Neuronal stem cell (in vitro differentiated cells): ENCODE results near the gene KRTAP10-7.
A peak's percentile ranks its signal among the peaks of the same experiment; 100 is the strongest.
"Not testable (repeated sequence)": the region's sequence is repeated elsewhere in the genome, so short reads cannot be mapped to it uniquely, and the experiment has no call there.

Source experiments
- DNase-seq: peaks from one replicate; pipeline ENCODE4 v3.0.0-alpha.2; 2013; ENCODE audit warnings: low spot score
- H2AFZ ChIP-seq: one replicate; pipeline ENCODE4 v1.6.1; 2013; ENCODE audit warnings: mild to moderate bottlenecking, low read length, inconsistent platforms
- H2AK5ac ChIP-seq: 2 replicates; pipeline ENCODE4 v1.6.1; 2013; ENCODE audit warnings: low read depth, mild to moderate bottlenecking, inconsistent platforms, low read length, moderate library complexity, mixed read lengths
- H2BK120ac ChIP-seq: 2 replicates; pipeline ENCODE4 v1.6.1; 2013; ENCODE audit warnings: low read depth, mild to moderate bottlenecking, inconsistent platforms, low read length, moderate library complexity, mixed read lengths
- H2BK12ac ChIP-seq: one replicate; pipeline ENCODE4 v1.6.1; 2013; ENCODE audit warnings: low read length, inconsistent platforms
- H2BK15ac ChIP-seq: 2 replicates; pipeline ENCODE4 v1.6.1; 2013; ENCODE audit warnings: mild to moderate bottlenecking, low read length, inconsistent platforms, mixed read lengths
- H2BK5ac ChIP-seq: one replicate; pipeline ENCODE4 v1.6.1; 2013; ENCODE audit warnings: inconsistent platforms, mild to moderate bottlenecking, low read length, moderate library complexity
- H3K14ac ChIP-seq: one replicate; pipeline ENCODE4 v1.6.1; 2013; ENCODE audit warnings: low read length, inconsistent platforms
- H3K18ac ChIP-seq: 2 replicates; pipeline ENCODE4 v1.6.1; 2013; ENCODE audit warnings: low read length, inconsistent platforms
- H3K23ac ChIP-seq: 2 replicates; pipeline ENCODE4 v1.6.1; 2013; ENCODE audit warnings: low read depth, mild to moderate bottlenecking, mixed read lengths, low read length, inconsistent platforms; ENCODE audit not compliant: poor library complexity
- H3K27ac ChIP-seq: replicated peaks from 3 replicates; pipeline ENCODE4 v1.5.1; 2013; ENCODE audit warnings: low read length, inconsistent platforms
- H3K27me3 ChIP-seq, 3 experiments: 2 replicates each; pipeline ENCODE4 v1.6.1; 2013; ENCODE audit warnings: low read length in 3 of 3, mild to moderate bottlenecking in 2 of 3, inconsistent platforms in 1 of 3, low read depth in 1 of 3, mixed read lengths in 1 of 3, moderate library complexity in 1 of 3; ENCODE audit not compliant: control insufficient read depth in 3 of 3, insufficient read depth in 3 of 3
- H3K36me3 ChIP-seq, 2 donors: replicated peaks in 1 of 2; 2 replicates each; pipeline ENCODE4 v1.6.1; 2013; ENCODE audit warnings: low read length in 2 of 2; ENCODE audit not compliant: control insufficient read depth in 2 of 2, insufficient read depth in 2 of 2
- H3K4ac ChIP-seq: 2 replicates; pipeline ENCODE4 v1.6.1; 2013; ENCODE audit warnings: inconsistent platforms, mild to moderate bottlenecking, low read length, moderate library complexity
- H3K4me1 ChIP-seq, 2 donors: 1 replicate in 1 of 2; 2 replicates in 1 of 2; pipeline ENCODE4 v1.6.1; 2013; ENCODE audit warnings: low read length in 2 of 2, low read depth in 1 of 2; ENCODE audit not compliant: control insufficient read depth in 2 of 2, insufficient read depth in 1 of 2
- H3K4me2 ChIP-seq: one replicate; pipeline ENCODE4 v1.6.1; 2013; ENCODE audit warnings: mild to moderate bottlenecking, low read length, inconsistent platforms; ENCODE audit not compliant: insufficient read depth, poor library complexity, severe bottlenecking
- H3K4me3 ChIP-seq, 2 donors: 2 replicates each; pipeline ENCODE4 v1.5.1; 2013; ENCODE audit warnings: low read length in 2 of 2, mild to moderate bottlenecking in 2 of 2, inconsistent platforms in 1 of 2, moderate library complexity in 1 of 2
- H3K79me1 ChIP-seq: one replicate; pipeline ENCODE4 v1.6.1; 2013; ENCODE audit warnings: low read depth, mild to moderate bottlenecking, inconsistent platforms, low read length, moderate library complexity
- H3K9ac ChIP-seq: one replicate; pipeline ENCODE4 v1.6.1; 2013; ENCODE audit warnings: mild to moderate bottlenecking, low read depth, low read length, inconsistent platforms; ENCODE audit not compliant: poor library complexity
- H3K9me3 ChIP-seq, 2 donors: replicated peaks in 1 of 2; 2 replicates each; pipeline versions ENCODE3 to v1.6.1; 2013; ENCODE audit warnings: low read length in 2 of 2, mild to moderate bottlenecking in 2 of 2, inconsistent platforms in 1 of 2, low read depth in 1 of 2, mixed read lengths in 1 of 2, moderate library complexity in 1 of 2; ENCODE audit not compliant: control insufficient read depth in 2 of 2, insufficient read depth in 1 of 2
- H4K8ac ChIP-seq: one replicate; pipeline ENCODE4 v1.6.1; 2013; ENCODE audit warnings: low read depth, mild to moderate bottlenecking, inconsistent platforms, low read length, moderate library complexity
- H4K91ac ChIP-seq: one replicate; pipeline ENCODE4 v1.6.1; 2013; ENCODE audit warnings: low read length, low read depth, mild to moderate bottlenecking, inconsistent platforms; ENCODE audit not compliant: poor library complexity
- WGBS, 2 donors: extraction: QIAGEN DNeasy Blood & Tissue Kit; methylation state at CpG; one replicate each; pipeline ENCODE4 v1.1.7; 2013; ENCODE audit warnings: missing lambda C conversion rate in 2 of 2, mixed read lengths in 1 of 2; ENCODE audit not compliant: insufficient read length in 2 of 2, insufficient replicate concordance in 1 of 2; ENCODE audit errors: extremely low coverage in 2 of 2; 5-methylcytosine and 5-hydroxymethylcytosine counted together

Gene KRTAP10-7

DNA sequence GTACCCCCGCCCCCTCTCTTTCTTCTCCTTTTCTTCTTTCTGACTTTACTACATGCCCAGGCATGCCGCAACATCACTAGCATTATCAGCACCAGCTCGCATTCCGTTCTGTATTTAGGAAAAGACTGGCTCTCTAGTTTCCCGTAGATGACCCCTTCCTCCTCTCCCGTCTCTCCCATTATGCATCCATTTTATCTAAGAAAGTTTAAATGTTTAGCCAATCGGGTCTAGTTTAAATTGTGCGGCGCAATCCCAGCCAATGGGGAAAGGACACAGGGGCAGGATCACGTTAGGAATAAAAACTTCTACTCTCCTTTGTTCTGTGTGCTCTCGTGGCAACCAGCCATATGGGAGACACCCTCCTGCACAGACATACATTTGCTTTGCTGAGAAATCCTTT is 2.3 kb upstream of the KRTAP10-7 start:
- H3K14ac ChIP-seq, result no peak overlapping the region

DNA sequence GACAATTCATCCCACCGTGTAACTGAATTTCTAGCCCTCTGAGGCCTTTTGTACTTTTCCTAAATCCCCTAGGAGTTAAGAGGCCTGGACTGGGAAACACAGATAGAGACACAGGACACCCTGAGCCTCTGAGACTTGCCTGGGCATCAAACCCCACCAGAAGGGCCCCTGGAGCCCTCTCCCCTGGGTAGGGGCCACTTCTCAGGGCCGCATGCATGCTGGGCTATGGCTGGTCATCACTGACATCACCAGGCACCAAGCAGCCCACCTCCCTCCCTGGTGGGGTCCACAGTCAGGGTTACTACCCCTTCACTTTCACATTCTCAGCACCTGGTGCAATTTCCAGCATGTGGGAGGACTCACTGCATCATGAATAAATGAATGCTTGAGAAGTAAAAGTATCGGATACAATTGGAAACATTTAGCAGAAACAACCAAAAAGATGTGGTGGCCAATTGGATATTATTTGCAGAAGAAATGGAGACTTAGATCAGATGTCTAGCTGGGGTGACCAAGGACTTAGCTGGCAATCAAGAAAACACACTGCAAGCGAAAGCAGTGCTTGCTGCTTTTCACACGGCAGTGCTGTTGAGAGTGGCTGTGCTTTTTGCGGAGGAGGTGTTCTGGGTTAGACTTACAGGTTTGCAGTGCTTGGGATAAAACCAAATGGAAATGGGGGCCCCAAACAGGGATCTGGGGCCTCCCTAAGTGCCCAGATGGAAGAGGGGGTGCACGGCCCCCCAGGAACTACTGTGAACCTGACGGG is 950 bp upstream of the KRTAP10-7 start:
- Histone ChIP-seq H3K9ac (no peak overlapping the region), H3K18ac (peak overlapping the region; percentile 89), H2BK15ac (no peak overlapping the region), H3K4ac (no peak overlapping the region), H3K9me3 (peaks cover 4 to 5% of the 10 kb centered on the region in 2 donors), H3K79me1 (no peaks in the 10 kb centered on the region), H2BK120ac (no peak overlapping the region), H3K36me3 (no peaks in the 10 kb centered on the region), H3K4me1 (peaks cover 1% of the 10 kb centered on the region in 2 donors), H2BK12ac (peak overlapping the region; percentile 41), H3K4me3 (no peak overlapping the region), H2AK5ac (no peak overlapping the region), H3K23ac (no peak overlapping the region), H2AFZ (no peak overlapping the region), H3K27me3 (peaks cover 0 to 4% (median 0%) of the 10 kb centered on the region in 3 experiments), H3K27ac (peak overlapping the region; percentile 22), H4K8ac (no peak overlapping the region), H3K4me2 (no peak overlapping the region), H2BK5ac (no peak overlapping the region), H4K91ac (peak overlapping the region; percentile 94), H3K14ac (no peak overlapping the region)
- DNase-seq, result no peak
- WGBS, 2 donors, result no CpG with 5 or more reads among the region's 8 CpGs

More for the DNA sequence above, 2.3 kb upstream of the KRTAP10-7 start:
- H3K18ac ChIP-seq, result no peak overlapping the region
- no peak overlapping the region for H3K4me2 ChIP-seq
- WGBS, 2 donors, result no CpG with 5 or more reads among the region's 11 CpGs
- no peaks in the 10 kb centered on the region for H3K36me3 ChIP-seq
- H3K27me3 ChIP-seq, result no peaks in the 10 kb centered on the region
- H2AFZ ChIP-seq, result peak overlapping the region; percentile 14
- H4K8ac ChIP-seq, result no peak overlapping the region
- peak; percentile 29 for DNase-seq
- H3K27ac ChIP-seq, result peak overlapping the region; percentile 71
- no peak overlapping the region for H2BK15ac ChIP-seq
- H2BK5ac ChIP-seq, result no peak overlapping the region
- no peak overlapping the region for H2AK5ac ChIP-seq
- no peak overlapping the region for H3K4ac ChIP-seq
- H3K4me1 ChIP-seq, result peaks cover 1 to 7% of the 10 kb centered on the region in 2 donors
- H3K4me3 ChIP-seq, result no peak overlapping the region
- peaks cover 2 to 4% of the 10 kb centered on the region in 2 donors for H3K9me3 ChIP-seq
- H3K79me1 ChIP-seq, result no peaks in the 10 kb centered on the region
- no peak overlapping the region for H3K9ac ChIP-seq
- no peak overlapping the region for H3K23ac ChIP-seq
- no peak overlapping the region for H2BK12ac ChIP-seq
- no peak overlapping the region for H4K91ac ChIP-seq
- H2BK120ac ChIP-seq, result no peak overlapping the region

DNA sequence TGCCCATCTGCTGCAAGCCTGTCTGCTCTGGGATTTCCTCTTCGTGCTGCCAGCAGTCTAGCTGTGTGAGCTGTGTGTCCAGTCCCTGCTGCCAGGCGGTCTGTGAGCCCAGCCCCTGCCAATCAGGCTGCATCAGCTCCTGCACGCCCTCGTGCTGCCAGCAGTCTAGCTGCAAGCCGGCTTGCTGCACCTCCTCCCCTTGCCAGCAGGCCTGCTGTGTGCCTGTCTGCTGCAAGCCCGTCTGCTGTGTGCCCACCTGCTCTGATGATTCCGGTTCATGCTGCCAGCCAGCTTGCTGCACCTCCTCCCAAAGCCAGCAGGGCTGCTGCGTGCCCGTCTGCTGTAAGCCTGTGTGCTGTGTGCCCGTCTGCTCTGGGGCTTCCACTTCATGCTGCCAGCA is 694 bp downstream of the KRTAP10-7 start:
- not testable (repeated sequence) for H2BK120ac ChIP-seq, H3K4ac ChIP-seq, H3K79me1 ChIP-seq, DNase-seq, H3K4me1 ChIP-seq, H2AFZ ChIP-seq, H3K9me3 ChIP-seq, H4K8ac ChIP-seq, H3K36me3 ChIP-seq, H2BK5ac ChIP-seq, H3K27me3 ChIP-seq, H3K27ac ChIP-seq, H3K4me2 ChIP-seq
- no CpG with 5 or more reads among the region's 10 CpGs for WGBS, 2 donors
- Histone ChIP-seq H3K23ac (peak overlapping the region; percentile 68), H4K91ac (peak overlapping the region; percentile 53), H3K4me3 (peak overlapping the region in 1 of 2 donors; percentile 22), H2AK5ac (peak overlapping the region; percentile 12), H3K18ac (peak overlapping the region; percentile 76), H2BK12ac (peak overlapping the region; percentile 97), H3K9ac (peak overlapping the region; percentile 63), H3K14ac (peak overlapping the region; percentile 97), H2BK15ac (peak overlapping the region; percentile 64)

DNA sequence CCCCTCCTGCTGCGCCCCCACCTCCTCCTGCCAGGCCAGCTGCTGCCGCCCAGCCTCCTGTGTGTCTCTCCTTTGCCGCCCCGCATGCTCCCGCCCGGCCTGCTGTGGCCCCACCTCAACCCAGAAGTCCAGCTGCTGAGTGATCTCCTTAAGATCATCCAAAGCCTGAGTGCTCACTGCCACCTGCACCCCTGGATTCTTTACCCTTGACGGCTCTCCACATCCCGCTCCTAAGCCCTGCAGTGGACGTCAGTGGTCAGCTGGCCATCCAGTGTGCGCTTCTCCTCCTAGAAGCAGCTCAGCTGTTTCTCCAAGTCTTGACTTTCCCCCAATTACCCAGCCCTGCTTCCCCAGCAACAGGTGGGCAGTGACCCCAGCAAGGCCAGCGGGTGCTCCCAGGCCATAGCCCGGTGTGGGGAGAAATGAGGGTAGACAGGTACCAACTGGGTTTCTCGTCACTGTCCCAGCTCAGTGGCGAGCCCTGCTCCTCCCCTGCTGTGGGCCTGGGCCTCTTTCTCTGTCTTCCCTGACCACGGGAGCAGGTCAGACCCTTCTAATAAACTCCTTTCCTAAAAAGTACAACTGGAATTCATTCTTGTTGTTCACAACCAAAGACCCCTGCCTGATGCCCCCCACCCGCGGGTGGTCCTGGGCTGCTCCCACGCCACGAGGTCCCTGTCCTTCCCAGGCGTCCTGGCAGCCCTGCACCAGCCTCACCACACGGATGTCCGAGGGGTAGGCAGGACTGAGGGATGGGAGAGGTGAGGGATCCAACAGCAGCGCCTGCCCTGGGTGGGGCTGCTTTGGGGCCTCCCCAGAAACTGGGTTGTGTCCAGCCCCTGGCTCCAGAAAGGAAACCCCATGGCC is 1.4 kb downstream of the KRTAP10-7 start:
- Histone ChIP-seq H3K27ac (no peak overlapping the region), H3K4me2 (no peak overlapping the region), H2BK5ac (no peak overlapping the region), H3K18ac (peak overlapping the region; percentile 84), H3K27me3 (peaks cover 0 to 4% (median 0%) of the 10 kb centered on the region in 3 experiments), H4K8ac (no peak overlapping the region), H2BK120ac (no peak overlapping the region), H4K91ac (peak overlapping the region; percentile 53), H3K4me3 (no peak overlapping the region), H3K14ac (peak overlapping the region; percentile 97), H2AK5ac (peak overlapping the region; percentile 78), H3K36me3 (no peaks in the 10 kb centered on the region), H3K79me1 (no peaks in the 10 kb centered on the region), H3K4ac (peak overlapping the region; percentile 42), H3K9me3 (peaks cover 4 to 5% of the 10 kb centered on the region in 2 donors), H3K23ac (peak overlapping the region; percentile 27), H3K4me1 (peaks cover 1% of the 10 kb centered on the region in 2 donors), H2AFZ (peak overlapping the region; percentile 26), H2BK12ac (peak overlapping the region; percentile 98), H3K9ac (peak overlapping the region; percentile 32), H2BK15ac (peak overlapping the region; percentile 96)
- DNase-seq, result no peak
- no CpG with 5 or more reads among the region's 23 CpGs for WGBS, 2 donors
